ENCODE measurements around the gene AUTS2.

The AUTS2 gene

GRCh38 chr7:70620333-70621055, 1022.2 kb downstream of the AUTS2 start:
- no peak for DNase-seq (ENCODE audit: low read depth, low spot score)

DNA sequence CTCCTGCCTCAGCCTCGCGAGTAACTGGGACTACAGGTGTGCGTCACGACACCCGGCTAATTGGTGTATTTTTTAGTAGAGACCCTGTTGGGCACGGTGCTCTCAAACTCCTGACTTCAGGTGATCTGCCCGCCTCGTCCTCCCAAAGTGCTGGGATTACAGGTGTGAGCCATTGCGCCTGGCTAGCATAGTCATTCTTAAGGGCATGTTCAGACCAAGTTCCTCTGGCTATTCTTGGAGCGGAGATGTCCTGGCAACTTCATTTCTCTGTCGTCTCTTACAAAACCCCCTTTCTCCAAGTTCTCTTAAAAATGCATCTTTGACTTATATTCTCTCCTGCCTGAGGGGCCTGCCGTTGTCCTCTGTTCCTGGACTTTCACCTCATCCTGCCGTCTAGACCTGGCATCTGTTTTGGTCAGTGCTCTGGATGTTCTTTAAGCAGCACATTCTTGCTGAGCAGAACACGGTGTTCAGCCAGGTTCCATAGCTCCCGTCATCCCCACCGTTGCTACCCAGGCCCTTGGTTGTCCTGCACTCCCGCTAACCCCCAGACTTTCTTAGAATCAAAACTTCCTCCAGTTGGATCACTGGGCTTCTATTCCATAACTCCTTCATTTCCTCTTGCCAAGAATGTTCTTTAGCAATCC, 1023.8 kb downstream of the AUTS2 start:
- DNase-seq (ENCODE audit: low read depth, low spot score), result no peak

GRCh38 chr7:70622936-70623335, 1024.7 kb downstream of the AUTS2 start:
- no peak for DNase-seq (ENCODE audit: low read depth, low spot score)

DNA sequence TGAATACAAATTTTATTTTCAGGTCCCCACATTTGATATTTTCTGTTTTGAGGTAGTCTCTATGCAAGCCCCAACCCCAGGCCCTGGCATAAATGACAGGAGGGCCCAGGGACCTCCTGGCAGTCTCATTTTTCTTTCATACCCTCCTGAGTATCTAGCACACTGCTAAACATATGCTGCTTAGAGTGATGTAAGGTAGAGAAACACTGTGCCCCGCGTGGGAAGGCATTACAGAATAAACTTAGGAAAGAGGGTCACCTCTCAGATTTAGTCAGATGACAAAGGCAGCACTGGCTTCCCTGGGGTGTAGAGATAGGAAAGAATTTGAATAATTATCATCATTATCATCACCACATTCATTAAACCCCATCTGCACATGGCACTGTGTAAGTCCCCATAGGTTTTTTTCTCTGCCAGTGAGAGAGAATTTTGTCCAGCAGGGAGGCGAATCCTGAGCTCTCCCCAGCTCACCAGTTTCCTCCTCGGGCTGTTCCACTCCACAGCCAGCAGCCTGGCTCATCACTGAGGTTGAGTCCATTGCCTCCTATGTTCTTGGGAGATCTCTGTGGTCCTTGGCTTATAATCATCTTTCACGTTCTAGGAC, 1026.3 kb downstream of the AUTS2 start:
- DNase-seq (ENCODE audit: low read depth, low spot score), result no peak

- DNase-seq (ENCODE audit: low read depth, low spot score), result no peak
These were observed 1029.2 kb downstream of the AUTS2 start for GRCh38 chr7:70627461-70627860.

- no peak for DNase-seq (ENCODE audit: low read depth, low spot score)
These were observed 1032.2 kb downstream of the AUTS2 start for GRCh38 chr7:70630440-70630817.

DNA sequence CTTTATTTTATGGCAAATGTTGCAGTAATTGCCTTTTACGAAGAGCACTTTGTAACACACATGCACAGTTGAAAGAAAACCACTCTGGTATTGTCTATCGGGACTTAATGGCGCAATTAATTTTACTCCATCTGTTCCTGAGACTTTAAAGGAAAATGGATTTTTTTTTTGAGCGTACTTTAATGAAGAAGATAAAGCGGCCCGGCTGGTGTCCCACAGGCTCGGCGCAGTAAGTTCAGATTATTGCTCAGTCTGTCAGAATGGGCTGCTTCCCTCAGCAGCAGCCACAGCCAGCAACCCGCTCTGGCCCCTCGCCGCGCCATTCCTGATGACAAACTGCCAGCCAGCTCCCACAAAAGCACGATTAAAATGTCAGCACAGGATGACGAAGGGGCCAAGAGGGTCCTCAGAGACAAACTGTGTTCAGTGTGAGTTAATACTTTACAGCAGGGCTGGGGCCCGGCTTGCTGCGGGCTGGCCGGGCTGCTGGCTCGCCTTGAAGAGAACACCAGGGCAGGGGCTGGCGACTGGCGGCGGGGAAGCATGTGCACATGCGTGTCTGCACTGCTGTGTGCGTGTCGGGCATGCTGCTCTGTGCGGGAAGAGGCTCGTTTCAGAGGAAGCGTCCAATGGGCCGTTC, 1032.7 kb downstream of the AUTS2 start:
- DNase-seq (ENCODE audit: low read depth, low spot score), result no peak

- DNase-seq (ENCODE audit: low read depth, low spot score), result no peak
These were observed 1033.4 kb downstream of the AUTS2 start for GRCh38 chr7:70631718-70632117.

- DNase-seq (ENCODE audit: low read depth, low spot score), result no peak
These were observed 1034.1 kb downstream of the AUTS2 start for GRCh38 chr7:70632400-70632799.

DNA sequence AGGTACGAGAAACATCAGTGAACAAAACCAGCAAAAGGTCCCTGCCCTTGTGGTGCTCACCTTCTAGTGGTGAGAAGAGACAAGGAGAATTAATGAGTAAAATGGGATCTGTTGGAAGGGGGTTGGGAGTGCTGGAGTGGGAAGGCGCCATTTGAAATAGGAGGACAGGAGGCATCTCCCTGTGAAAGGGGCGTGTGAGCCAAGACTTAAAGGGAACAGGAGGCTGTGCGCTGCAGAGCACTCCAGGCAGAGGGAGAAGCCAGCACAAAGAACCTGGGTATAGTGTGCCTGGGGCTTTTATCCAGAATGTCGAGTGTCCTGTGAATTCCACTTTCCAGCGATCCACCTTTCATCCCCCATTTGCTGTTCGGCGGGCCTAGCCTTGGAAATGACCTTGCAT, 1035.8 kb downstream of the AUTS2 start:
- no peak for DNase-seq (ENCODE audit: low read depth, low spot score)

- no peak for DNase-seq (ENCODE audit: low read depth, low spot score)
These were observed 1036.4 kb downstream of the AUTS2 start for GRCh38 chr7:70634610-70635068.

DNA sequence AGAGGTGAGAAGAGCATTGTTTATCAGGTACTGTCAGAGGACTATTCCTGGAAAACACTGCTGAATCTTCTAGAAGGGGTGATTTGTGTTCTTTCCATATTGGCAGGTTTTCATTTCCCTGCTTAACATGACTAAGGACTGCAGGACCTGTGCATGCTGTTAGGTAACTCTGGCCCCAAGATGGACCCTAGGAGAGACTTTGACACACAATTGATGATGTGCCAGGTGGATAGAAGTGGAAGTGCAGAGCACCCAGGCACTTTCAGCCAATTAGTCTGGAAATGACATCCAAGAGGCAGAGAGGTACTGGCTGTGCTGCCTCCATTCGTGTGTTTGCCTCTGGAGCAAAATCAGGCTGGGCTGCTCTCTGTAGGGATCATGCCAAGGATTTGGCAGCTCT, 1037.4 kb downstream of the AUTS2 start:
- no peak for DNase-seq (ENCODE audit: low read depth, low spot score)

GRCh38 chr7:70636169-70636568, 1037.9 kb downstream of the AUTS2 start:
- no peak for DNase-seq (ENCODE audit: low read depth, low spot score)

- DNase-seq (ENCODE audit: low read depth, low spot score), result no peak
These were observed 1039.5 kb downstream of the AUTS2 start for GRCh38 chr7:70637726-70638125.

GRCh38 chr7:70638158-70639107, 1040.2 kb downstream of the AUTS2 start:
- DNase-seq (ENCODE audit: low read depth, low spot score), result no peak

- DNase-seq (ENCODE audit: low read depth, low spot score), result no peak
These were observed 1042.1 kb downstream of the AUTS2 start for GRCh38 chr7:70640266-70640833.

- no peak for DNase-seq (ENCODE audit: low read depth, low spot score)
These were observed 1043.6 kb downstream of the AUTS2 start for GRCh38 chr7:70641882-70642281.

DNA sequence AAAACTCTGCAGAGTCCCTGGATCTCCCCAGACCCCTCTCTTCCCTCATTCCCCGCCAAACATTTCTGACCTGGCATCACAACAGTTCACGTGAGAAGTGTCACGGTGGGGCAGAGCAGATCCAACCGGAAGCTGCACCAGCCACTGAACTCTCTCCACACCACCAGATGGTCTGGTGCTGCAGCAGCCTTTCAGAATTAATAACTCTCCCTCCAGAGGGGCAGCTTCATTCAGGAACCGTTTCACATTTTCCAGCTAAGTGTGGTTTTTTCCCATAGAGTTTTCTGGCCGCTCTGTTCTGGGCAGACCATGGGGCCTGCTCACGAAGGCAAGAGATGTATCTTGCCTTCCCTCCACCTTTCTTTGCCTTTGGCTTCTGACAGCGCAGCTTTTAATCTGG, 1047.0 kb downstream of the AUTS2 start:
- no peak for DNase-seq (ENCODE audit: low read depth, low spot score)

GRCh38 chr7:70645876-70646351, 1047.6 kb downstream of the AUTS2 start:
- no peak for DNase-seq (ENCODE audit: low read depth, low spot score)

DNA sequence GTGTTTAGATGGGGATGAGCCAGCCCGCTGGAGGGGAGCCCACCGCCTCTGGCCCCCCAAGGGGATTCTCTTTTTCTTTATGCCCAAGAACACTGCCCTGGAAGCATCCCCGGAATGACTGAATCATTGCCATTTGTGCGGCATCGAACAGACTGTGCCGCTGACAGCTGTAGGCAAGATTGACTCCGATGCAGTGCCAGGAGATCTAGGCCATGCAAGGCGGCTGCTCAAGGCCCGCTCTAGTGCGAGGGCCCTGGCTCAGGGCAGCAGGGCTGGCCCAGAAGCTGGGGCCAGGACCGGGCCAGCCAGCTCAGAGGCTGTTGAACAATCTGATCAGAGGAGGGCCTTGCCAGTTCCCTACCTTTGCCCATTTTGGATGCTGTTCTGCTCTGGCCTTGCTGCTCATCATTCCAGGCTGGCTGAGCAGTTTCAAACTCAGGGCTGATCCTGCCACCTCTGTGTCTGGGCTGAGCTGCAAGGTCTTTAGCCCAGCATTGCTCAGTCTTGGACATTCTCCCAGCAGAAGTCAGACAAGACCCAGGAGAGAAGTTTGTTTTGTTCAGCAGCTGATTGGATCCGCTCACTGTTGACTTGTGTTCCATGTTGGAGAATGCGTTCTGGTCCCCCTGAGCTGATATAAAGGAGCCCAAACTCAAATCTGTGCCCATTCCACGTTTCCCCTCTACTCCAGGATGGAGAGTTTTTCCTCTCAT, 1048.4 kb downstream of the AUTS2 start:
- no peak for DNase-seq (ENCODE audit: low read depth, low spot score)
